Lower lobe of right lung (tissue), 2 donors: ENCODE results near the gene SLC25A48. TPM values are rescaled to one million over a fixed set of nuclear protein-coding genes. Genes with fewer than 3 reads are reported as not detected.

Experiments used
- ATAC-seq, 2 donors: fragments of 200-7000 bp; cut with Tn5 transposase; one replicate each; pipeline ENCODE4 v1.9.1; 2020 to 2022; ENCODE audit warnings: mild to moderate bottlenecking in 2 of 2, moderate library complexity in 2 of 2
- DNase-seq: peaks from one replicate; pipeline ENCODE4 v3.0.0-alpha.2; 2020
- H3K27ac ChIP-seq: fragments of 200-600 bp; one replicate; pipeline ENCODE4 v1.8.0; 2022
- H3K27me3 ChIP-seq: fragments of 200-600 bp; one replicate; pipeline ENCODE4 v1.8.0; 2022; ENCODE audit warnings: low read depth
- H3K36me3 ChIP-seq: fragments of 200-600 bp; one replicate; pipeline ENCODE4 v1.8.0; 2022; ENCODE audit warnings: mild to moderate bottlenecking
- H3K4me1 ChIP-seq: fragments of 200-600 bp; one replicate; pipeline ENCODE4 v1.8.0; 2022
- H3K4me3 ChIP-seq: fragments of 200-600 bp; one replicate; pipeline ENCODE4 v1.8.0; 2022; ENCODE audit warnings: mild to moderate bottlenecking
- H3K9me3 ChIP-seq: fragments of 200-600 bp; one replicate; pipeline ENCODE4 v1.8.0; 2022
- CTCF ChIP-seq: fragments of 200-600 bp; IDR thresholded peaks from one replicate; pipeline ENCODE4 v1.8.0; 2022; ENCODE audit warnings: antibody characterized with exemption, mild to moderate bottlenecking
- intact Hi-C: fragments of 100-400 bp; cut with DNase I; formaldehyde crosslinking; loops from one replicate; pipeline ENCODE4 v1.11.0; 2022
- total RNA-seq: library from RNA; stranded (reverse); fragmentation: NEBNext Ultra II Directional; extraction: Animal tissue kit (Norgen Biotek cat#: 25700); gene quantifications from one replicate; pipeline ENCODE4 v1.2.1, GENCODE V29; 2021
- donor health status: DM: no; HTN: yes; CAD: no; lungs with severe emphysema.

SLC25A48 gene
- total RNA-seq, 1 donor from 2014 or later, result 0.24 TPM

GRCh38 chr5:135861641-135862040, 27.2 kb downstream of the SLC25A48 start:
- TF ChIP-seq CTCF, result no peak
- no peaks in the 10 kb centered on the region for H3K4me1 ChIP-seq
- no peak overlapping the region for H3K27ac ChIP-seq
- H3K36me3 ChIP-seq, result no peaks in the 10 kb centered on the region
- intact Hi-C loops, result no loop called here
- H3K9me3 ChIP-seq, result no peaks in the 10 kb centered on the region
- ATAC-seq (no peak), DNase-seq (no peak)
- H3K4me3 ChIP-seq, result no peak overlapping the region
- no peaks in the 10 kb centered on the region for H3K27me3 ChIP-seq

GRCh38 chr5:135862086-135862485, 27.6 kb downstream of the SLC25A48 start:
- Histone ChIP-seq H3K27me3 (no peaks in the 10 kb centered on the region), H3K9me3 (no peaks in the 10 kb centered on the region), H3K27ac (no peak overlapping the region), H3K36me3 (no peaks in the 10 kb centered on the region), H3K4me3 (no peak overlapping the region), H3K4me1 (no peaks in the 10 kb centered on the region)
- TF ChIP-seq CTCF, result no peak
- intact Hi-C loops, result no loop called here
- ATAC-seq (no peak), DNase-seq (no peak)

GRCh38 chr5:135862744-135863143, 28.3 kb downstream of the SLC25A48 start:
- intact Hi-C loops, result no loop called here
- no peak for DNase-seq
- H3K27me3 ChIP-seq, result no peaks in the 10 kb centered on the region
- ATAC-seq, result no peak
- no peak overlapping the region for H3K27ac ChIP-seq
- H3K4me3 ChIP-seq, result no peak overlapping the region
- H3K4me1 ChIP-seq, result no peaks in the 10 kb centered on the region
- H3K9me3 ChIP-seq, result no peaks in the 10 kb centered on the region
- H3K36me3 ChIP-seq, result no peaks in the 10 kb centered on the region
- TF ChIP-seq CTCF, result no peak

- no peaks in the 10 kb centered on the region for H3K4me1 ChIP-seq
- no peak overlapping the region for H3K27ac ChIP-seq
- DNase-seq, result no peak
- no peak for TF ChIP-seq CTCF
- no peak for ATAC-seq
- no peaks in the 10 kb centered on the region for H3K27me3 ChIP-seq
- H3K9me3 ChIP-seq, result no peaks in the 10 kb centered on the region
- intact Hi-C loops, result no loop called here
- H3K36me3 ChIP-seq, result no peaks in the 10 kb centered on the region
- no peak overlapping the region for H3K4me3 ChIP-seq
Measured at GRCh38 chr5:135864503-135865435, 30.3 kb downstream of the SLC25A48 start.

- Histone ChIP-seq H3K9me3 (no peaks in the 10 kb centered on the region), H3K4me3 (no peak overlapping the region), H3K4me1 (no peaks in the 10 kb centered on the region), H3K36me3 (no peaks in the 10 kb centered on the region), H3K27me3 (no peaks in the 10 kb centered on the region), H3K27ac (no peak overlapping the region)
- intact Hi-C loops, result no loop called here
- DNase-seq, result no peak
- no peak for ATAC-seq
- TF ChIP-seq CTCF, result no peak
Measured at GRCh38 chr5:135866016-135866415, 31.6 kb downstream of the SLC25A48 start.
